Liver (tissue), 9 donors: ENCODE results near the gene RAD50. TPM values are rescaled to one million over a fixed set of nuclear protein-coding genes. Genes with fewer than 3 reads are reported as not detected.
"Not testable (repeated sequence)": the region's sequence is repeated elsewhere in the genome, so short reads cannot be mapped to it uniquely, and the experiment has no call there.

ENCODE experiments used
- DNase-seq: peaks from one replicate; pipeline ENCODE4 v3.0.0-alpha.2; 2017; ENCODE audit warnings: low spot score
- H3K27ac ChIP-seq, 2 donors: one replicate each; pipeline ENCODE4 v1.7.0; 2013; ENCODE audit warnings: inconsistent platforms in 2 of 2, low read length in 2 of 2, control low read depth in 1 of 2, low read depth in 1 of 2, mild to moderate bottlenecking in 1 of 2
- H3K27me3 ChIP-seq, 4 donors: one replicate each; pipeline versions ENCODE4 v1.6.1 to v1.7.0; 2013; ENCODE audit warnings: low read length in 3 of 4, inconsistent platforms in 1 of 4, mild to moderate bottlenecking in 1 of 4, moderate library complexity in 1 of 4; ENCODE audit not compliant: control insufficient read depth in 4 of 4, insufficient read depth in 4 of 4
- H3K36me3 ChIP-seq, 4 donors: one replicate each; pipeline versions ENCODE4 v1.6.1 to v1.7.0; 2013; ENCODE audit warnings: low read length in 3 of 4, mild to moderate bottlenecking in 3 of 4, low read depth in 1 of 4, moderate library complexity in 1 of 4; ENCODE audit not compliant: control insufficient read depth in 4 of 4, insufficient read depth in 3 of 4
- H3K4me1 ChIP-seq, 4 donors: one replicate each; pipeline versions ENCODE4 v1.6.1 to v1.7.0; 2013; ENCODE audit warnings: low read length in 3 of 4, mild to moderate bottlenecking in 3 of 4, moderate library complexity in 1 of 4; ENCODE audit not compliant: control insufficient read depth in 4 of 4, insufficient read depth in 4 of 4
- H3K4me3 ChIP-seq, 3 donors: one replicate each; pipeline versions ENCODE4 v1.6.1 to v1.7.0; 2013; ENCODE audit warnings: low read length in 3 of 3, control low read depth in 1 of 3, low read depth in 1 of 3, mild to moderate bottlenecking in 1 of 3
- H3K9ac ChIP-seq, 2 donors: one replicate each; pipeline ENCODE4 v1.7.0; 2013; ENCODE audit warnings: low read length in 2 of 2, mild to moderate bottlenecking in 2 of 2, moderate library complexity in 2 of 2, control low read depth in 1 of 2, low read depth in 1 of 2
- H3K9me3 ChIP-seq, 4 donors: one replicate each; pipeline versions ENCODE4 v1.6.1 to v1.7.0; 2013; ENCODE audit warnings: low read length in 3 of 4; ENCODE audit not compliant: control insufficient read depth in 4 of 4
- FOXA1 ChIP-seq: IDR thresholded peaks from 2 replicates; pipeline ENCODE4 v1.6.1; 2016; ENCODE audit warnings: antibody characterized with exemption
- FOXA2 ChIP-seq: IDR thresholded peaks from 2 replicates; pipeline ENCODE4 v1.6.1; 2016; ENCODE audit warnings: antibody characterized with exemption
- GABPA ChIP-seq, 2 donors: IDR thresholded peaks in 1 of 2; conservative IDR thresholded peaks in 1 of 2; 2 replicates each; pipeline ENCODE4 v1.6.1; 2016; ENCODE audit warnings: antibody characterized with exemption in 2 of 2, mild to moderate bottlenecking in 1 of 2, moderate library complexity in 1 of 2
- HNF4A ChIP-seq, 2 donors: conservative IDR thresholded peaks; 2 replicates each; pipeline ENCODE4 v1.6.1; 2016; ENCODE audit warnings: antibody characterized with exemption in 2 of 2, mild to moderate bottlenecking in 2 of 2
- RAD21 ChIP-seq, 2 donors: IDR thresholded peaks; 2 replicates each; pipeline ENCODE4 v1.6.1; 2016; ENCODE audit warnings: antibody characterized with exemption in 2 of 2, mild to moderate bottlenecking in 2 of 2
- RXRA ChIP-seq, 2 donors: IDR thresholded peaks; 2 replicates each; pipeline ENCODE4 v1.6.1; 2017 to 2018; ENCODE audit warnings: antibody characterized with exemption in 2 of 2, mild to moderate bottlenecking in 1 of 2
- YY1 ChIP-seq: IDR thresholded peaks from 2 replicates; pipeline ENCODE4 v1.6.1; 2016; ENCODE audit warnings: antibody characterized with exemption, mild to moderate bottlenecking
- WGBS: extraction: QIAGEN DNeasy Blood & Tissue Kit; methylation state at CpG from one replicate; pipeline ENCODE4 v1.1.7; 2013; 5-methylcytosine and 5-hydroxymethylcytosine counted together
- polyA plus RNA-seq, 2 donors: library from polyadenylated mRNA; stranded (reverse) in 1 of 2; unstranded in 1 of 2; fragments of 200-250 nt in 1 of 2; fragments of >200 nt in 1 of 2; fragmentation: Nextera tagmentation in 1 of 2; extraction: Ambion mirVana in 1 of 2; gene quantifications; one replicate each; pipeline versions ENCODE4 v1.2.1 to v1.2.3, GENCODE V29; 2013 to 2015
- total RNA-seq, 2 donors: library from RNA; depleted of rRNA; stranded (reverse); fragments of >200 nt; gene quantifications; one replicate each; pipeline ENCODE4 v1.2.3, GENCODE V29; 2014
- TF ChIP-seq, protein P1 (sequence below): IDR thresholded peaks from 2 replicates; pipeline ENCODE4 v1.6.1; 2016; ENCODE audit warnings: antibody characterized with exemption, mild to moderate bottlenecking
- TF ChIP-seq, protein P2 (sequence below): IDR thresholded peaks from 2 replicates; pipeline ENCODE4 v1.6.1; 2016; ENCODE audit warnings: antibody characterized with exemption
- TF ChIP-seq, protein P3 (sequence below): fragments of 150-350 bp; IDR thresholded peaks from 2 replicates; pipeline ENCODE4 v1.5.1; 2017; ENCODE audit warnings: improper control_type of control experiment, low read depth, low read length; ENCODE audit not compliant: missing input control
- donor health status: healthy.
- donor health status: healthy.
- donor health status: healthy.
- donor health status: healthy.
- donor health status: healthy.

RAD50 gene
- total and polyA plus RNA-seq, 4 donors = 6.1 to 18.7 (median 14.9) TPM

DNA sequence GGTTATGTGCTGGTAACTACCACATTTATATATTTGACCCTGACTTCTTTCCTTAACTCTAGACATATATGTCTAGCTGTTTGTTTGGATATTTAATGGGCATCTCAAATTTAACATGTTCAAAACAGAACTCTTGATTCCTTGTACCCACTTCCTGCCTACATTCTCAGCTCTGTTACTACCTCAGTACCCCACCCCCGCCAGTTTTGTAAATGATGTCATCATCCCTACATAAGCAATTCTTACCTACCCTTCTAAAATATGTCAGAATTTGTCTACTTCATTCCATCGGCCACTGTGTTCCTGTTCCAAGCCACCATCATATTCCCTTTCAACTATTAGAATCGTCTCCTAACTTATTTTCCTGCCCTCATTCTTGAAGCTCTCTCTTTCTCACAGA is 4.8 kb downstream of the RAD50 start:
- Histone ChIP-seq H3K9me3 (no peaks in the 10 kb centered on the region), H3K4me3 (no peak overlapping the region), H3K4me1 (peaks cover 5 to 15% (median 11%) of the 10 kb centered on the region in 4 donors), H3K9ac (no peak overlapping the region), H3K27ac (no peak overlapping the region), H3K36me3 (peaks cover 6 to 16% (median 14%) of the 10 kb centered on the region in 4 donors), H3K27me3 (no peaks in the 10 kb centered on the region)
- no peak for DNase-seq
- TF ChIP-seq FOXA1 (no peak), YY1 (no peak)
- WGBS = 95% methylated on average over 3 of the region's 3 CpGs

DNA sequence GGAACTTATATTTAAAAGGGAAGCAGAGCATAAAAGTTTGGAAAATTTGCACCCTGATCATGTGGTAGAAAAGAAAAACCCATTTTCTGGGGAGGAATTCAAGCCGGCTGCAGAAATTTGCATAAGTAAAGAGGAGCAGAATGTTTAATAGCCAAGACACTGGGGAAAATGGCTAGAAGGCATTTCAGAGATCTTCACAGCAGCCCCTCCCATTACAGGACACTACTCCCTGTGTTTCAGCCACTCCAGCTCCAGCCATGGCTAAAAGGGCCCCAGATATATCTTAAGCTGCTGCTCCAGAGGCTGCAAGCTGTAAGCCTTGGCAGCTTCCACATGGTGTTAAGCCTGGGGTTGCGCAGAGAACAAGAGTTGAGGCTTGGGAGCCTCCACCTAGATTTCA is 7.8 kb downstream of the RAD50 start:
- not testable (repeated sequence) for DNase-seq, H3K4me1 ChIP-seq, H3K9ac ChIP-seq, H3K9me3 ChIP-seq, H3K27ac ChIP-seq, H3K4me3 ChIP-seq, H3K27me3 ChIP-seq
- WGBS = 98% methylated on average over 2 of the region's 2 CpGs
- H3K36me3 ChIP-seq = peaks cover 5 to 20% (median 19%) of the 10 kb centered on the region in 4 donors

DNA sequence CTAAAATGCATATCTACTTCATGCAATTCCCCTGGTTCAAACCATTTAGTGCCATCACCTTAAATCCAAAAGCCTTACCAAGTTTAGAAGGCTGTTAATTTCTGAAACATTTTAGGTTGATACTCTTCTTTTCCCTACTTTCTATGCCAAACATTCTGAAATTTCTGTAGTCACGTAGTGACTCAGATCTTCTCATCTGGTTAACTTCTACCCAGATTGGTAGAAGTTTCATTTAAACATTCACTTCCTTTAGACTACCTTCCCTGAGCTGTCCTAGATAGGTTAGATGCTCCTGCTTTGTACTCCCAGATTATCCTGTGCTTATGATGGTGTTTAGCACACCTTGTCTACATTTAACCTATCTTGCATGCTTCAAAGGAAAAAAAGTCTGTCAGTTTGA is 9.9 kb downstream of the RAD50 start:
- Histone ChIP-seq H3K36me3 (peaks cover 5 to 17% (median 16%) of the 10 kb centered on the region in 4 donors), H3K4me1 (peaks cover 0 to 2% (median 0%) of the 10 kb centered on the region in 4 donors), H3K4me3 (no peak overlapping the region), H3K27me3 (no peaks in the 10 kb centered on the region), H3K9me3 (no peaks in the 10 kb centered on the region), H3K27ac (no peak overlapping the region), H3K9ac (no peak overlapping the region)
- DNase-seq = no peak
- TF ChIP-seq FOXA1 (no peak), RXRA (IDR thresholded peaks at IDR 0.05) (no peak), RAD21 (IDR thresholded peaks at IDR 0.05) (no peak), FOXA2 (no peak), HNF4A (conservative IDR thresholded peaks at IDR 0.05) (no peak), GABPA (IDR thresholded peaks at IDR 0.05 in 1 of 2, conservative IDR thresholded peaks at IDR 0.05 in 1 of 2) (no peak)
- TF ChIP-seq, protein P1, sequence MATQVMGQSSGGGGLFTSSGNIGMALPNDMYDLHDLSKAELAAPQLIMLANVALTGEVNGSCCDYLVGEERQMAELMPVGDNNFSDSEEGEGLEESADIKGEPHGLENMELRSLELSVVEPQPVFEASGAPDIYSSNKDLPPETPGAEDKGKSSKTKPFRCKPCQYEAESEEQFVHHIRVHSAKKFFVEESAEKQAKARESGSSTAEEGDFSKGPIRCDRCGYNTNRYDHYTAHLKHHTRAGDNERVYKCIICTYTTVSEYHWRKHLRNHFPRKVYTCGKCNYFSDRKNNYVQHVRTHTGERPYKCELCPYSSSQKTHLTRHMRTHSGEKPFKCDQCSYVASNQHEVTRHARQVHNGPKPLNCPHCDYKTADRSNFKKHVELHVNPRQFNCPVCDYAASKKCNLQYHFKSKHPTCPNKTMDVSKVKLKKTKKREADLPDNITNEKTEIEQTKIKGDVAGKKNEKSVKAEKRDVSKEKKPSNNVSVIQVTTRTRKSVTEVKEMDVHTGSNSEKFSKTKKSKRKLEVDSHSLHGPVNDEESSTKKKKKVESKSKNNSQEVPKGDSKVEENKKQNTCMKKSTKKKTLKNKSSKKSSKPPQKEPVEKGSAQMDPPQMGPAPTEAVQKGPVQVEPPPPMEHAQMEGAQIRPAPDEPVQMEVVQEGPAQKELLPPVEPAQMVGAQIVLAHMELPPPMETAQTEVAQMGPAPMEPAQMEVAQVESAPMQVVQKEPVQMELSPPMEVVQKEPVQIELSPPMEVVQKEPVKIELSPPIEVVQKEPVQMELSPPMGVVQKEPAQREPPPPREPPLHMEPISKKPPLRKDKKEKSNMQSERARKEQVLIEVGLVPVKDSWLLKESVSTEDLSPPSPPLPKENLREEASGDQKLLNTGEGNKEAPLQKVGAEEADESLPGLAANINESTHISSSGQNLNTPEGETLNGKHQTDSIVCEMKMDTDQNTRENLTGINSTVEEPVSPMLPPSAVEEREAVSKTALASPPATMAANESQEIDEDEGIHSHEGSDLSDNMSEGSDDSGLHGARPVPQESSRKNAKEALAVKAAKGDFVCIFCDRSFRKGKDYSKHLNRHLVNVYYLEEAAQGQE = no peak
- TF ChIP-seq, protein P2, sequence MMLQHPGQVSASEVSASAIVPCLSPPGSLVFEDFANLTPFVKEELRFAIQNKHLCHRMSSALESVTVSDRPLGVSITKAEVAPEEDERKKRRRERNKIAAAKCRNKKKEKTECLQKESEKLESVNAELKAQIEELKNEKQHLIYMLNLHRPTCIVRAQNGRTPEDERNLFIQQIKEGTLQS = no peak
- TF ChIP-seq, protein P3, sequence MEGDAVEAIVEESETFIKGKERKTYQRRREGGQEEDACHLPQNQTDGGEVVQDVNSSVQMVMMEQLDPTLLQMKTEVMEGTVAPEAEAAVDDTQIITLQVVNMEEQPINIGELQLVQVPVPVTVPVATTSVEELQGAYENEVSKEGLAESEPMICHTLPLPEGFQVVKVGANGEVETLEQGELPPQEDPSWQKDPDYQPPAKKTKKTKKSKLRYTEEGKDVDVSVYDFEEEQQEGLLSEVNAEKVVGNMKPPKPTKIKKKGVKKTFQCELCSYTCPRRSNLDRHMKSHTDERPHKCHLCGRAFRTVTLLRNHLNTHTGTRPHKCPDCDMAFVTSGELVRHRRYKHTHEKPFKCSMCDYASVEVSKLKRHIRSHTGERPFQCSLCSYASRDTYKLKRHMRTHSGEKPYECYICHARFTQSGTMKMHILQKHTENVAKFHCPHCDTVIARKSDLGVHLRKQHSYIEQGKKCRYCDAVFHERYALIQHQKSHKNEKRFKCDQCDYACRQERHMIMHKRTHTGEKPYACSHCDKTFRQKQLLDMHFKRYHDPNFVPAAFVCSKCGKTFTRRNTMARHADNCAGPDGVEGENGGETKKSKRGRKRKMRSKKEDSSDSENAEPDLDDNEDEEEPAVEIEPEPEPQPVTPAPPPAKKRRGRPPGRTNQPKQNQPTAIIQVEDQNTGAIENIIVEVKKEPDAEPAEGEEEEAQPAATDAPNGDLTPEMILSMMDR = no peak
- 94% methylated on average over 1 of the region's 1 CpG for WGBS
